GM12873 (cell line): ENCODE measurements around the gene POLR2A.

Experiments
- CTCF ChIP-seq: IDR thresholded peaks from 2 replicates; pipeline ENCODE4 v1.5.1; 2012; ENCODE audit warnings: low read depth, mild to moderate bottlenecking, moderate library complexity, low read length, control low read depth; ENCODE audit not compliant: insufficient read depth; ENCODE audit errors: missing control alignments

POLR2A gene

GRCh38 chr17:7468804-7469389, 15.3 kb upstream of the POLR2A start:
- no peak for TF ChIP-seq CTCF

GRCh38 chr17:7471729-7472128, 12.4 kb upstream of the POLR2A start:
- no peak for TF ChIP-seq CTCF

- TF ChIP-seq CTCF = no peak
Observed at GRCh38 chr17:7475764-7476422, 8.3 kb upstream of the POLR2A start.

- TF ChIP-seq CTCF = no peak
Observed at GRCh38 chr17:7476494-7476893, 7.7 kb upstream of the POLR2A start.

- TF ChIP-seq CTCF = no peak
Observed at GRCh38 chr17:7476951-7477350, 7.2 kb upstream of the POLR2A start.

- TF ChIP-seq CTCF = no peak
Observed at GRCh38 chr17:7477392-7478275, 6.5 kb upstream of the POLR2A start.

GRCh38 chr17:7478276-7479212, 5.6 kb upstream of the POLR2A start:
- no peak for TF ChIP-seq CTCF
